Left ventricle myocardium superior (tissue), 1 donor: ENCODE results near the gene TARM1. TPM values are rescaled to one million over a fixed set of nuclear protein-coding genes. Genes with fewer than 3 reads are reported as not detected.
"Not testable (repeated sequence)": the region's sequence is repeated elsewhere in the genome, so short reads cannot be mapped to it uniquely, and the experiment has no call there.

ENCODE experiments used
- ATAC-seq: fragments of 200-7000 bp; cut with Tn5 transposase; one replicate; pipeline ENCODE4 v1.9.1; 2020; ENCODE audit warnings: mild to moderate bottlenecking, moderate library complexity
- DNase-seq: peaks from one replicate; pipeline ENCODE4 v3.0.0-alpha.2; 2020
- intact Hi-C: fragments of 100-400 bp; cut with micrococcal nuclease; formaldehyde crosslinking; loops from one replicate; pipeline ENCODE4 v1.11.0; 2022
- total RNA-seq: library from RNA; stranded (reverse); fragmentation: NEBNext Ultra II Directional; extraction: Animal tissue kit (Norgen Biotek cat#: 25700); gene quantifications from one replicate; pipeline ENCODE4 v1.2.1, GENCODE V29; 2021
- donor health status: DM: no; HTN: yes; CAD: no; lungs with severe emphysema.

TARM1 gene
- total RNA-seq, 1 donor from 2014 or later = not detected

GRCh38 chr19:54102421-54103169 is 21.4 kb upstream of the TARM1 start, which contains the start of gene NDUFA3:
Gene NDUFA3 (plus strand): TSS chr19:54102855. CDS start chr19:54102879, 24 bp downstream.
- intact Hi-C loops = no loop called here
- peak; percentile 99 for ATAC-seq

GRCh38 chr19:54100561-54100960 is 19.4 kb upstream of the TARM1 start, which contains the start of gene OSCAR:
Gene OSCAR (minus strand): TSS chr19:54100803. CDS start chr19:54100792, 11 bp downstream.
- ATAC-seq (no peak), DNase-seq (no peak)
- intact Hi-C loops = no loop called here

More at GRCh38 chr19:54102421-54103169, 21.4 kb upstream of the TARM1 start, which contains the start of gene NDUFA3:
- peak; percentile 99 for DNase-seq

- ATAC-seq, DNase-seq, intact Hi-C loops: not testable (repeated sequence)
Observed at GRCh38 chr19:54099903-54100255, 18.7 kb upstream of the TARM1 start.

GRCh38 chr19:54099190-54099902 is 18.2 kb upstream of the TARM1 start:
- no peak for ATAC-seq

GRCh38 chr19:54096617-54097106 is 15.5 kb upstream of the TARM1 start:
- intact Hi-C loops = no loop called here
- DNase-seq (no peak), ATAC-seq (peak; percentile 58)

More at GRCh38 chr19:54099190-54099902, 18.2 kb upstream of the TARM1 start:
- no peak for DNase-seq
- intact Hi-C loops = no loop called here

GRCh38 chr19:54095859-54096616 is 14.9 kb upstream of the TARM1 start:
- ATAC-seq (peak; percentile 85), DNase-seq (peak; percentile 69)
- intact Hi-C loops = not testable (repeated sequence)

- intact Hi-C loops = no loop called here
- ATAC-seq = no peak
- no peak for DNase-seq
Observed at GRCh38 chr19:54095136-54095858, 14.1 kb upstream of the TARM1 start.

- intact Hi-C loops = no loop called here
- DNase-seq (no peak), ATAC-seq (no peak)
Observed at GRCh38 chr19:54094426-54095000, 13.3 kb upstream of the TARM1 start.

GRCh38 chr19:54084410-54084809 is 3.2 kb upstream of the TARM1 start:
- ATAC-seq = no peak

GRCh38 chr19:54077334-54077733 is 3.8 kb downstream of the TARM1 start:
- intact Hi-C loops = no loop called here
- DNase-seq (no peak), ATAC-seq (no peak)

More at GRCh38 chr19:54084410-54084809, 3.2 kb upstream of the TARM1 start:
- no peak for DNase-seq
- intact Hi-C loops = no loop called here

GRCh38 chr19:54074851-54075250 is 6.3 kb downstream of the TARM1 start:
- DNase-seq = no peak
- ATAC-seq = no peak
- intact Hi-C loops = no loop called here

GRCh38 chr19:54073829-54074228 is 7.3 kb downstream of the TARM1 start:
- no peak for ATAC-seq
- intact Hi-C loops = no loop called here
- no peak for DNase-seq

GRCh38 chr19:54069470-54069869 is 11.7 kb downstream of the TARM1 start:
- ATAC-seq = no peak
- DNase-seq = no peak
- intact Hi-C loops = no loop called here

GRCh38 chr19:54063350-54064116 is 17.6 kb downstream of the TARM1 start, which contains the start of gene VSTM1:
Gene VSTM1 (minus strand): TSS chr19:54063897. CDS start chr19:54063777, 120 bp downstream.
- intact Hi-C loops = no loop called here
- DNase-seq (no peak), ATAC-seq (no peak)

- DNase-seq = peak; percentile 32
- no peak for ATAC-seq
- intact Hi-C loops = no loop called here
Observed at GRCh38 chr19:54062643-54063042, 18.5 kb downstream of the TARM1 start.

GRCh38 chr19:54047616-54048015 is 33.5 kb downstream of the TARM1 start:
- no peak for ATAC-seq
- DNase-seq = no peak
- intact Hi-C loops = no loop called here

- ATAC-seq = no peak
- intact Hi-C loops = no loop called here
Observed at GRCh38 chr19:54045771-54046170, 35.4 kb downstream of the TARM1 start.

GRCh38 chr19:54042989-54043388 is 38.2 kb downstream of the TARM1 start:
- intact Hi-C loops = no loop called here
- no peak for DNase-seq
- ATAC-seq = no peak

More at GRCh38 chr19:54045771-54046170, 35.4 kb downstream of the TARM1 start:
- no peak for DNase-seq
